GM12865 (cell line): Measurements from ENCODE around the gene ARID5B.

Experiments used
- DNase-seq: peaks from one replicate; pipeline ENCODE4 v3.0.0; 2010; ENCODE audit warnings: low read depth
- H3K4me3 ChIP-seq: 2 replicates; pipeline ENCODE4 v1.5.1; 2011; ENCODE audit warnings: mild to moderate bottlenecking, low read depth, low read length, control low read depth
- TF ChIP-seq, protein P1 (sequence below): IDR thresholded peaks from 2 replicates; pipeline ENCODE4 v1.5.1; 2011; ENCODE audit warnings: low read length, control low read depth, low read depth, inconsistent platforms; ENCODE audit not compliant: insufficient read depth; ENCODE audit errors: missing control alignments

Gene ARID5B

DNA sequence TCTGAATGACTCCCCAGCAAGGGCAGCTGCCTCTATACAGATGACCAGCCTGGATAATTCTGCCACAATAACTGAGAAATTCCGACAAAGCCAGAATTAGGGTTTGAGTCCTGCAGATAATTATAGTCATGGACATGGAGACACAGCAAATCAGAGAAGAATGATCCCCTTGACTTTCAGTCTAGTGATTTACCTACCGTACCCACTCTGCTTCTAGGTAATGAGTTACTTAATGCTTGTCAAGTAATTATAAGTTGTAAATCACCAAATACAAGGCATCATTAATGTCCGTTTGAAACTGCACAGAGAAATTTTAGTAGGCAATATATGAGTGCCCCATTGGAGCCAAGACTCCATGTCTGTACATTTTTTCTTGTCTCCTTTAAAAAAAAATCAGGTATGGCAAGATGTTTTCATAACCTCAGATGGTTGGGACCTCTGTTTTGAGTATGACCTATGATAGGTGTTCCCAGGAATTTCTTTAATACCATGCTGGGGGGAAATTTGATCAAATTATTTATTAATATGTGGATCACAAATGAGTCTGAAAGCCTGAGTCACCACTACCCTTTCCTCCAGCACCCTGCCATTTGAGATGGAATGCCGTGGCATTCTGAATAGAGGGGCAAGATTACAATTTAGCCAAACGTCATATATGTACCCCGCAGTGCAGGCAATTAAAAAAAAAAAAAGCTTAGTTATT lies 5.5 kb upstream of the ARID5B start:
- H3K4me3 ChIP-seq = no peak overlapping the region
- TF ChIP-seq, protein P1, sequence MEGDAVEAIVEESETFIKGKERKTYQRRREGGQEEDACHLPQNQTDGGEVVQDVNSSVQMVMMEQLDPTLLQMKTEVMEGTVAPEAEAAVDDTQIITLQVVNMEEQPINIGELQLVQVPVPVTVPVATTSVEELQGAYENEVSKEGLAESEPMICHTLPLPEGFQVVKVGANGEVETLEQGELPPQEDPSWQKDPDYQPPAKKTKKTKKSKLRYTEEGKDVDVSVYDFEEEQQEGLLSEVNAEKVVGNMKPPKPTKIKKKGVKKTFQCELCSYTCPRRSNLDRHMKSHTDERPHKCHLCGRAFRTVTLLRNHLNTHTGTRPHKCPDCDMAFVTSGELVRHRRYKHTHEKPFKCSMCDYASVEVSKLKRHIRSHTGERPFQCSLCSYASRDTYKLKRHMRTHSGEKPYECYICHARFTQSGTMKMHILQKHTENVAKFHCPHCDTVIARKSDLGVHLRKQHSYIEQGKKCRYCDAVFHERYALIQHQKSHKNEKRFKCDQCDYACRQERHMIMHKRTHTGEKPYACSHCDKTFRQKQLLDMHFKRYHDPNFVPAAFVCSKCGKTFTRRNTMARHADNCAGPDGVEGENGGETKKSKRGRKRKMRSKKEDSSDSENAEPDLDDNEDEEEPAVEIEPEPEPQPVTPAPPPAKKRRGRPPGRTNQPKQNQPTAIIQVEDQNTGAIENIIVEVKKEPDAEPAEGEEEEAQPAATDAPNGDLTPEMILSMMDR = no peak
- DNase-seq = no peak

DNA sequence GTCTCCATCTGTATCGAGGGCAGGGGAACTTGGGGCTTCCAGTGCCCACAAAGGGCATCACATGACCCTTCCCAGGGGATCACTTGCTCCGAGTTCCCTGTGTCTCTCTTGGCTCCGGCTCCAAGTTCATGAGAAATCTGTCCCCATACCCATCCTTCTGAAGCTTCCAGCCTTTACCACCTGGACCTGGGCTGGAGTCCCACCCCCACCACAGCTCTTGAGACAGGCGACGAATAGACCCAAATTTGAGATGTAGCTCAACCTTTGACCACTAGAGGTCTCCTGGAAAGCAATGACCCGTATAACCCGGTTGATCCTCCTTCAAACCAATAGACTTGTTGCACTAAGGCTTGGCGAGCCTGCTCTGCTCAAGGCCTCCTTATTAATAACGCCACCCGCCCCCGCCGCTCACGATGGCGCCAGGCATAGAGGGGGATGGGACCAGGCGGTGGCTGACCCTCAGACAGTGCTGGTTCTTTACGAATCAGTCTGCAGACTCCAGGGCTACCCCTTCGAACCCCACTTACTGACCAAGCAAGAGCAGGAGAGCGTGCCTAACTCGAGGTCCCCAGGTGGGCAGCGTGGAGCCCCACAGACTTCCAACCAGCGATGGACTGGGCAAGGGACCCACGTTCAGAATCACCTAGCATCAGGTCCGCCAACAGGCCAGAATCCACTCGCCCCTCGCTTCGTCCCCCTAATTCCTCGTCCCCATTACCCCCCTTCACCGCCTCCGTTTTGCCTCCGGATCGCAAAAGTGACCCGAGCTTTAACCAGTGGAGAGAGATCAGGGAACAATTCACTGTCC lies 4.4 kb upstream of the ARID5B start:
- TF ChIP-seq, protein P1 = peak; percentile 75
- DNase-seq = peak; percentile 95
- H3K4me3 ChIP-seq = peak overlapping the region; percentile 67

DNA sequence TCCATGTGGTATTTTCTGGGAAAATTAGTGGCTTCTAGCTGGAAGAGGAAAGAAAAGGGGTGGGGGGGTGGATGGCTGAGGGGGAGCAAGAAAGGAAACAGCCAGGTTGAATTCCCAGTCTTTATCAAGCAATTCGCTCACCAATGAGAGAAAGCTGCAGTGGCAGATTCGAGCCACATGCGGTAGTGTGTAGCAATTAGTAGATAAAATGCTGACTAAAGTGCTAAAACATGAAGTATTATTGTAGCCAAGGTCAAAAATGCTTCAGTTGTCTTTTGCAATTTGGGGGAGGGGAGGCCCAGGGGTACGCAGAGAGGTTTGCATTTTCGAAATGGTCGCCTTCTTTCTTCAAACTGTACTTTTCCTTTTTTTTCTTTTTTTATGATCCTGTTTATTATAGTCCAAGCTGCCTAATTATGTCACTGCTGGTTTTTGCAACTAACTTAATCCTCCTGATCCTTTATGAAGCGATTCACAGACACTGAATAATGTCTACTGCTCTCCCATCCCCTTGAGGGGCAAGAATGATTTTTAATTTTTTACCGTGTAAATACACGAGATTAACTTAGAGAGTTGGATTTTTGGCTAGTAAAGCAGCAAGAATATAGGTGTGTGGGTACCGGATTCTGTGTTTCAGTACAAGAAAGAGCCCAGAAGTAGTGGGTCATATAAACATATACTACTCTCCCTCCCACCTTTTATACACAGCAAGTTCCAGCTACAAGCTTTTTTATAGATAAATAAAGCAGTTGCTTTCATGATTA lies 3.6 kb upstream of the ARID5B start:
- H3K4me3 ChIP-seq = peak overlapping the region; percentile 67
- DNase-seq = peak; percentile 41
- TF ChIP-seq, protein P1 = peak; percentile 18

DNA sequence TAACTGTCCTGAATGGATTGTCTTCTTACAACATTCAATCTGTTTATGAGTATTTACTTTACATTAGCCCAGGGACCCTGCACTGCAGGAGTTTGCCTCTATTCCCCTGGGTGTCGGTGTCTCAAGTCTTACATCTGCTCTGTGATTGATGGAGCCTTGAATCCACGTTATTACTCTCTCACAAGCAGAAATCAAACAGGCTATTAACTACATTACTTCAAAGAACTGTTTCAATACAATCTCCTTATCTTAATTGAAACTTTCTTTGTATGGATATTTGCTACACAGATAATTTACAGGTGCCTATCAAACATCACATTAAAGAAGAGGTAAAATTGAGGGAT lies 3.1 kb upstream of the ARID5B start:
- DNase-seq = peak; percentile 47
- peak overlapping the region; percentile 67 for H3K4me3 ChIP-seq
- TF ChIP-seq, protein P1 = no peak

DNA sequence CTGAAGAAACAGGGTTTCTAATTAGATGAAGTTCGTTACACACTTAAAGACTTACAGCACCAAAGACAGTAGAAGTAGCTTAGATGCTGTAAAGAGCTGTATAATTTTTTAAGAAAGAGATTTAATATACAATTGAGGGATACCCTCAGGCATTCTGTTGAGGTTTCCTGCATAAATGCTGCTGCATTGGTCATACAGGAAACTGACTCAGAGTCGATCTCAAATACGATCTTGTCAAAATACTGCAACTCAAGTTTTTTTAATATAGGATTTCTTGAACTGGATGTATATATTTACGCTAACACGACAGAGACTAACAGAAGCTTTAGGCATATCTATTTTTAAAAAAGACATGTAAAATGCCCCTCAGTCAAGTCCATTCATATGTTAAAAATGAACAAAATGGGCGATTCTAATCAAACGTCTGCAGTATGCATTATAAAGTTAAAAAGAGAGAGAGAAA lies 2.4 kb upstream of the ARID5B start:
- peak; percentile 38 for DNase-seq
- TF ChIP-seq, protein P1 = no peak
- H3K4me3 ChIP-seq = peak overlapping the region; percentile 67

DNA sequence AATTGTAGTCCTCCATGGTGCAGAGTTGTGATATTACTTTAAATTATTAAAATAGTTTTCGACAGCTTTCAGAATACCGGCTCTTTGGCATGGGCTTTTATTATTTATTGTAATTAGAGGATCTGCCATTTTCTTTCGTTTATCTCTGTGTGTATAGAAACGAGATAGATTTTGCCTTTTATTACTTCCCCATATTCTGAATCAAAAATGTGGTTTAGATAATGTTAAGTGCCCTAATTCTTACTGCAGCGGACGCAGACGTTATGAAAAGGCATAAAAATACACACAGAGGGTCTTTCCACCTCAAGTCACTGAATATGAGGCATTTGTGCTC lies 1.9 kb upstream of the ARID5B start:
- no peak for DNase-seq
- TF ChIP-seq, protein P1 = no peak
- H3K4me3 ChIP-seq = peak overlapping the region; percentile 67
